ENCODE results near the gene FAIM2. TPM values are rescaled to one million over a fixed set of nuclear protein-coding genes. Genes with fewer than 3 reads are reported as not detected.

The FAIM2 gene
- total and polyA plus RNA-seq, 10 of the 15 experiments (the other 5 are each of a cell fraction or from before 2014, with no cell fraction given) = not detected

GRCh38 chr12:49923035-49923644, 19.4 kb upstream of the FAIM2 start (continued):
- no peak for TF ChIP-seq PRDM15 (CRISPR knock-in tag; IDR thresholded peaks at IDR 0.05)
- TF ChIP-seq MAX (IDR thresholded peaks at IDR 0.05; ENCODE audit: low read depth, low read length) = no peak
- no peak for TF ChIP-seq RB1 (IDR thresholded peaks at IDR 0.05; ENCODE audit: borderline replicate concordance)
- TF ChIP-seq ZNF622 (IDR thresholded peaks at IDR 0.05) = no peak
- no peak for TF ChIP-seq SIN3A (IDR thresholded peaks at IDR 0.05; ENCODE audit: low read depth, low read length)

- no peaks in the 10 kb centered on the region for H3K79me2 ChIP-seq (ENCODE audit: control insufficient read depth, insufficient read depth, low read length)
- no peaks in the 10 kb centered on the region for H4K20me1 ChIP-seq (ENCODE audit: control insufficient read depth, insufficient read depth)
- in situ Hi-C loops (cut with MboI) = no loop called here
- ChIA-PET CTCF (interaction anchor here (1.0 kb wide), 1 partner anchor 23 kb away, joined by 3 read pairs; no protein-coding TSS in a partner anchor), SMC1A (ENCODE audit: uncharacterized antibody, unreplicated experiment) (no interaction called here), RAD21 (ENCODE audit: unreplicated experiment) (no interaction called here), POLR2A (interaction anchor here (0.6 kb wide), 1 partner anchor 88 kb away, joined by 4 read pairs; no protein-coding TSS in a partner anchor)
- WGBS (ENCODE audit: insufficient coverage, insufficient replicate concordance, low lambda C conversion rate, missing lambda C conversion rate) = 50% methylated on average over 12 of the region's 12 CpGs
- no peak; the same call in 2 of the 3 replicates for ATAC-seq
- no peaks in the 10 kb centered on the region for H3K4me1 ChIP-seq (ENCODE audit: control insufficient read depth, insufficient read depth, low read length)
- H2AFZ ChIP-seq (ENCODE audit: control insufficient read depth, low read depth, low read length) = no peak overlapping the region
- H3K4me2 ChIP-seq (ENCODE audit: control insufficient read depth, insufficient read depth) = no peak overlapping the region
- FAIRE-seq = no peak
- DNase-seq (ENCODE audit: low read depth, low spot score) = no peak
- no peaks in the 10 kb centered on the region for H3K36me3 ChIP-seq (ENCODE audit: control insufficient read depth in 2 of 2, insufficient read depth in 2 of 2, low read length in 1 of 2)
- H3K9ac ChIP-seq (ENCODE audit: control insufficient read depth, insufficient read depth, low read length) = no peak overlapping the region
- intact Hi-C loops (cut with micrococcal nuclease; ENCODE audit: unreplicated experiment) = no loop called here
- H3K4me3 ChIP-seq = no peak overlapping the region
- H3K27ac ChIP-seq (ENCODE audit: control insufficient read depth, insufficient read depth) = no peak overlapping the region
- BruUV-seq (replicated peaks) = no TSS peak
- no peaks in the 10 kb centered on the region for H3K9me3 ChIP-seq (replicated peaks; ENCODE audit: control insufficient read depth, insufficient read depth, low read length)
- peaks cover 0 to 1% of the 10 kb centered on the region in 2 experiments; a peak in 2 of 4 replicates for H3K27me3 ChIP-seq (replicated peaks in 1 of 2; ENCODE audit: control insufficient read depth in 2 of 2, insufficient read depth in 2 of 2, low read length in 1 of 2)
- TF ChIP-seq HDAC2 (IDR thresholded peaks at IDR 0.05) (no peak), PML (IDR thresholded peaks at IDR 0.05; ENCODE audit: low read length) (no peak), SIN3A (IDR thresholded peaks at IDR 0.05; ENCODE audit: low read depth, low read length) (no peak), BRCA1 (IDR thresholded peaks at IDR 0.05; ENCODE audit: low read depth, low read length) (no peak), HSF1 (IDR thresholded peaks at IDR 0.05; ENCODE audit: low read depth, low read length) (no peak), ATF2 (IDR thresholded peaks at IDR 0.05; ENCODE audit: low read length) (no peak), WRNIP1 (IDR thresholded peaks at IDR 0.05; ENCODE audit: borderline replicate concordance, low read depth, low read length) (no peak), TARDBP (IDR thresholded peaks at IDR 0.05; ENCODE audit: borderline replicate concordance) (no peak), CREM (IDR thresholded peaks at IDR 0.05; ENCODE audit: low read depth) (no peak), SMARCA5 (IDR thresholded peaks at IDR 0.05) (no peak), CHD1 (IDR thresholded peaks at IDR 0.05; ENCODE audit: low read depth, low read length) (no peak), JUND (IDR thresholded peaks at IDR 0.05; ENCODE audit: low read depth, low read length) (no peak), RELA (IDR thresholded peaks at IDR 0.05; ENCODE audit: borderline replicate concordance, partially characterized antibody) (no peak)
Measured at GRCh38 chr12:49922349-49923034, 18.8 kb upstream of the FAIM2 start.

All from GM12878 (cell line).